RWPE2 (cell line): ENCODE measurements around the gene EEA1.

Experiments used
- ATAC-seq: fragments of 200-7000 bp; cut with Tn5 transposase; 3 replicates; pipeline ENCODE4 v1.9.1; 2021; ENCODE audit warnings: low read depth
- DNase-seq: peaks from one replicate; pipeline ENCODE4 v3.0.0-alpha.2; 2020; ENCODE audit warnings: low spot score
- H3K27ac ChIP-seq: fragments of 450-650 bp; 2 replicates; pipeline ENCODE4 v1.5.1; 2017; ENCODE audit warnings: mild to moderate bottlenecking; ENCODE audit not compliant: poor library complexity, severe bottlenecking
- H3K27me3 ChIP-seq: fragments of 250-450 bp; sonication (Bioruptor Pico); 2 replicates; pipeline ENCODE4 v1.5.1; 2021; ENCODE audit warnings: mild to moderate bottlenecking, moderate library complexity; ENCODE audit not compliant: insufficient read depth, poor library complexity, severe bottlenecking
- H3K36me3 ChIP-seq: fragments of 250-450 bp; sonication (Bioruptor Pico); 2 replicates; pipeline ENCODE4 v1.5.1; 2020; ENCODE audit warnings: low read depth, mild to moderate bottlenecking, moderate library complexity
- H3K4me1 ChIP-seq: fragments of 250-450 bp; sonication (Bioruptor Pico); 2 replicates; pipeline ENCODE4 v1.5.1; 2021; ENCODE audit warnings: mild to moderate bottlenecking, moderate library complexity; ENCODE audit not compliant: insufficient read depth, poor library complexity, severe bottlenecking
- H3K4me3 ChIP-seq: fragments of 250-450 bp; sonication (Bioruptor Pico); 2 replicates; pipeline ENCODE4 v1.5.1; 2021; ENCODE audit warnings: mild to moderate bottlenecking, moderate library complexity; ENCODE audit not compliant: severe bottlenecking
- H3K9me3 ChIP-seq: fragments of 250-450 bp; sonication (Bioruptor Pico); 2 replicates; pipeline ENCODE4 v1.5.1; 2021; ENCODE audit warnings: mild to moderate bottlenecking, moderate library complexity; ENCODE audit not compliant: severe bottlenecking
- TF ChIP-seq, protein P1 (sequence below): fragments of 450-650 bp; IDR thresholded peaks from one replicate; pipeline ENCODE4 v1.5.1; 2017; ENCODE audit warnings: mild to moderate bottlenecking, moderate library complexity; ENCODE audit not compliant: poor library complexity, severe bottlenecking

Gene EEA1

DNA sequence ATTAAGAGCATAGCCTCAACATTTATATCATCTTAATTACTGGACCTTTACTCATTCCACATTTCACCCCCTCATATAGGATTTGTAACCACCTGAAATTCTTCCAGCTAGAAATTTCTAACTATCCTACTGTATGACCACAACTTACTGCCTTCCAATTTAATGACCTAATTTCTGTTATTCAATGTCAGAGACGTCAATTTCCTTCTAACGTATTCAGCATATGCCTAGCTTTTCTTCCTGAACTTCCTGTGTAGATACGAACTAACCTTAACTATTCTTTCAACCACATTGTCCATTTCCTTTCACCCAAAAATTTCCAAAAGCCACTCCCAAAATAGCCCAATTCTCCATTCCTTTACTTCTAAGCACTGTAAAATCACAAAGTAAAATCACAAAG is 108.0 kb downstream of the EEA1 start:
- ATAC-seq, result no peak
- TF ChIP-seq, protein P1, sequence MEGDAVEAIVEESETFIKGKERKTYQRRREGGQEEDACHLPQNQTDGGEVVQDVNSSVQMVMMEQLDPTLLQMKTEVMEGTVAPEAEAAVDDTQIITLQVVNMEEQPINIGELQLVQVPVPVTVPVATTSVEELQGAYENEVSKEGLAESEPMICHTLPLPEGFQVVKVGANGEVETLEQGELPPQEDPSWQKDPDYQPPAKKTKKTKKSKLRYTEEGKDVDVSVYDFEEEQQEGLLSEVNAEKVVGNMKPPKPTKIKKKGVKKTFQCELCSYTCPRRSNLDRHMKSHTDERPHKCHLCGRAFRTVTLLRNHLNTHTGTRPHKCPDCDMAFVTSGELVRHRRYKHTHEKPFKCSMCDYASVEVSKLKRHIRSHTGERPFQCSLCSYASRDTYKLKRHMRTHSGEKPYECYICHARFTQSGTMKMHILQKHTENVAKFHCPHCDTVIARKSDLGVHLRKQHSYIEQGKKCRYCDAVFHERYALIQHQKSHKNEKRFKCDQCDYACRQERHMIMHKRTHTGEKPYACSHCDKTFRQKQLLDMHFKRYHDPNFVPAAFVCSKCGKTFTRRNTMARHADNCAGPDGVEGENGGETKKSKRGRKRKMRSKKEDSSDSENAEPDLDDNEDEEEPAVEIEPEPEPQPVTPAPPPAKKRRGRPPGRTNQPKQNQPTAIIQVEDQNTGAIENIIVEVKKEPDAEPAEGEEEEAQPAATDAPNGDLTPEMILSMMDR, result no peak
- H3K4me1 ChIP-seq, result no peaks in the 10 kb centered on the region
- no peak overlapping the region for H3K4me3 ChIP-seq
- no peak overlapping the region for H3K27ac ChIP-seq
- no peaks in the 10 kb centered on the region for H3K27me3 ChIP-seq
- H3K9me3 ChIP-seq, result no peaks in the 10 kb centered on the region
- no peak for DNase-seq
- peaks cover 39% of the 10 kb centered on the region for H3K36me3 ChIP-seq

DNA sequence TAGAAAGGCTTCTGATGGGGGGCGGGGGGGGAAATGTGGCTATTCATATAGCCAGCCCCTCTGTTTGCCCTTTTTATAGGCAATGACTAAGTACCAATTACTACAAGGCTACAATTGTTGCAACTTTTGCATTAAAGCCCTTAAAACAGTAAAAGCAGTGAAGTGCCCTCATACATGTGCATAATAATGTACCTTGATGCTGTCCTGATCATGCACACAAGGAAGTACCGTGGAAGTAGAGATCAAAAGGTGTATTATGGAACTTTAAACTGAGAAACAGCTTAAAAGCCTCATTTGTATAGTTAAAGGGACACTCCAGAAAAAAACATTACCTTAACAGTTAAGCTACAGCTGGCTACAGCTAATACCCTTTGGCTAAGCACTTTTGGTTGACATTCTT is 114.5 kb downstream of the EEA1 start:
- DNase-seq, result no peak
- Histone ChIP-seq H3K36me3 (peaks cover 44% of the 10 kb centered on the region), H3K4me1 (no peaks in the 10 kb centered on the region), H3K27ac (no peak overlapping the region), H3K9me3 (no peaks in the 10 kb centered on the region), H3K4me3 (no peak overlapping the region), H3K27me3 (no peaks in the 10 kb centered on the region)
- TF ChIP-seq, protein P1, result no peak
- no peak for ATAC-seq

DNA sequence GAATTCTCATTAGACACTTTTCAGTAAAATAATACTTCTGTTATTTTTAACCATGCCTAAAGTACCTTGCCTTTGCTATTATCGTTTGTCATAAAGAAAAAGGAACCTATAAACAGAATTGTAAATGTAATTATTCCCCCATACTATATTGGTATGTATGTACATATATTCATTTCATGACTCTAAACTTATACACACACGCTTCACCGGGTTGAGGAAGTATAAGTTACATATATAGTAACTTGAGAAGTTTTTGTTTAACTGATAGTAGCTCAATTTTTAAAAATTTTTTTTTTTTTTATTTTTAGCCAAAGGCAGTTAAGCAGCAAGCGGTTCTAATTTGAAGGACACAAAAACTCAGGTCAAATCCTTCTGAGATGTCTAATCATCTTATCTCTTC is 118.7 kb downstream of the EEA1 start:
- Histone ChIP-seq H3K27me3 (no peaks in the 10 kb centered on the region), H3K4me3 (no peak overlapping the region), H3K27ac (no peak overlapping the region), H3K4me1 (no peaks in the 10 kb centered on the region), H3K36me3 (peaks cover 40% of the 10 kb centered on the region), H3K9me3 (no peaks in the 10 kb centered on the region)
- no peak for DNase-seq
- TF ChIP-seq, protein P1, result no peak
- no peak for ATAC-seq

GRCh38 chr12:92803903-92804302 is 125.2 kb downstream of the EEA1 start:
- no peak overlapping the region for H3K27ac ChIP-seq
- H3K9me3 ChIP-seq, result no peaks in the 10 kb centered on the region
- peaks cover 49% of the 10 kb centered on the region for H3K36me3 ChIP-seq
- H3K27me3 ChIP-seq, result no peaks in the 10 kb centered on the region
- H3K4me1 ChIP-seq, result no peaks in the 10 kb centered on the region
- DNase-seq (no peak), ATAC-seq (no peak)
- TF ChIP-seq, protein P1, result no peak
- no peak overlapping the region for H3K4me3 ChIP-seq

DNA sequence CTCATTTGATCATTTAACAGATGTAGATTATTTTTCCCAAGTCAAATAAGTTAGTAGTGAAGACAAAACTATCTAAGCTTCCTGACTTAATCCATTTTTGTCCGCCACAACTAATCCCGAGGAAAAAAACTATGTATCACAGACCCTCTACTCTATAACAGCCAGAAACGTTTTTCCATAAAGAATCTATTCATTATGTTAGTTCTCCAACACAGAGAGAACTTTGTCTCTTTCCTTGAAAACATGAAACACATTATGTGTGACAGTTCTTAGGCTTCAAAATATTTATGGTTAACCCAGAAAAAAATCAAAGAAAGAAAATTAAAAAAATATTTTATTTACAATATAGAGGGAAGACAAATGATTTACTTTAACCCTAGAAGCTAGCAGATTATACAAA is 126.2 kb downstream of the EEA1 start:
- ATAC-seq (no peak), DNase-seq (no peak)
- H3K27ac ChIP-seq, result no peak overlapping the region
- TF ChIP-seq, protein P1, result no peak
- H3K4me1 ChIP-seq, result no peaks in the 10 kb centered on the region
- peaks cover 50% of the 10 kb centered on the region for H3K36me3 ChIP-seq
- no peak overlapping the region for H3K4me3 ChIP-seq
- H3K9me3 ChIP-seq, result no peaks in the 10 kb centered on the region
- no peaks in the 10 kb centered on the region for H3K27me3 ChIP-seq
